C1 segment of cervical spinal cord (tissue), 14 donors: ENCODE measurements around the gene CORO7.

Source experiments
- DNase-seq, 14 donors: peaks; one replicate each; lab custom pipeline; 2025; lab: John Stamatoyannopoulos, UW

The CORO7 gene

GRCh38 chr16:4416200-4417032 is at the start of gene CORO7:
CORO7 (minus strand) TSS chr16:4416596; CDS start chr16:4416518, 78 bp downstream.
- peak; percentile 49 to 98 (median 94) for DNase-seq

GRCh38 chr16:4463522-4464163 is 47.2 kb upstream of the CORO7 start:
- no peak for DNase-seq

GRCh38 chr16:4461250-4462085 is 45.1 kb upstream of the CORO7 start:
- DNase-seq, result peak in 7 of 14 donors; percentile 3 to 77 (median 31)

- DNase-seq, result no peak
Observed at GRCh38 chr16:4460936-4461249, 44.5 kb upstream of the CORO7 start.

GRCh38 chr16:4455951-4456350 is 39.6 kb upstream of the CORO7 start:
- DNase-seq, result no peak

- DNase-seq, result no peak
Observed at GRCh38 chr16:4455081-4455480, 38.7 kb upstream of the CORO7 start.

GRCh38 chr16:4454623-4455022 is 38.2 kb upstream of the CORO7 start:
- DNase-seq, result no peak

- DNase-seq, result no peak
Observed at GRCh38 chr16:4452674-4453073, 36.3 kb upstream of the CORO7 start.

- no peak for DNase-seq
Observed at GRCh38 chr16:4450931-4451519, 34.6 kb upstream of the CORO7 start.

- no peak for DNase-seq
Observed at GRCh38 chr16:4450430-4450829, 34.0 kb upstream of the CORO7 start.

GRCh38 chr16:4443986-4444385 is 27.6 kb upstream of the CORO7 start:
- no peak for DNase-seq

- no peak for DNase-seq
Observed at GRCh38 chr16:4443271-4443670, 26.9 kb upstream of the CORO7 start.

- no peak for DNase-seq
Observed at GRCh38 chr16:4442371-4442770, 26.0 kb upstream of the CORO7 start.

- DNase-seq, result no peak
Observed at GRCh38 chr16:4437366-4437765, 21.0 kb upstream of the CORO7 start.

GRCh38 chr16:4435337-4436067 is 19.1 kb upstream of the CORO7 start:
- no peak for DNase-seq

- no peak for DNase-seq
Observed at GRCh38 chr16:4433914-4434787, 17.8 kb upstream of the CORO7 start.

- no peak for DNase-seq
Observed at GRCh38 chr16:4433228-4433627, 16.8 kb upstream of the CORO7 start.

- DNase-seq, result no peak
Observed at GRCh38 chr16:4431023-4431422, 14.6 kb upstream of the CORO7 start.

GRCh38 chr16:4428500-4428899 is 12.1 kb upstream of the CORO7 start:
- no peak for DNase-seq

- DNase-seq, result no peak
Observed at GRCh38 chr16:4426722-4427372, 10.5 kb upstream of the CORO7 start.
